Gastrocnemius medialis (tissue), 4 donors: ENCODE data around the gene FAM124B. TPM values are rescaled to one million over a fixed set of nuclear protein-coding genes. Genes with fewer than 3 reads are reported as not detected.

ENCODE experiments used
- ATAC-seq, 2 donors: fragments of 150-250 bp; one replicate each; pipeline ENCODE4 v1.9.1; 2016
- DNase-seq, 2 donors: peaks; one replicate each; pipeline ENCODE4 v3.0.0-alpha.2; 2019
- H3K27ac ChIP-seq, 4 donors: fragments of 200-600 bp; sonication (generic); 1 replicate in 1 of 4; 2 replicates in 3 of 4; pipeline ENCODE4 v1.5.1; 2016 to 2018; ENCODE audit warnings: mild to moderate bottlenecking in 2 of 4, moderate library complexity in 1 of 4
- H3K27me3 ChIP-seq, 3 donors: fragments of 200-600 bp; sonication (generic) in 2 of 3; 1 replicate in 1 of 3; 2 replicates in 2 of 3; pipeline versions ENCODE4 v1.5.1 to v1.6.0; 2016 to 2019; ENCODE audit warnings: mild to moderate bottlenecking in 1 of 3, moderate library complexity in 1 of 3
- H3K36me3 ChIP-seq, 2 donors: fragments of 200-600 bp; sonication (generic) in 1 of 2; one replicate each; pipeline ENCODE4 v1.5.1; 2017 to 2018
- H3K4me1 ChIP-seq, 2 donors: fragments of 200-600 bp; sonication (generic) in 1 of 2; one replicate each; pipeline ENCODE4 v1.5.1; 2016 to 2017; ENCODE audit warnings: mild to moderate bottlenecking in 2 of 2
- H3K4me3 ChIP-seq, 4 donors: fragments of 200-600 bp; sonication (generic) in 3 of 4; 1 replicate in 1 of 4; 2 replicates in 3 of 4; pipeline ENCODE4 v1.5.1; 2016 to 2019; ENCODE audit warnings: mild to moderate bottlenecking in 2 of 4
- H3K9me3 ChIP-seq, 3 donors: fragments of 200-600 bp; sonication (generic) in 2 of 3; 1 replicate in 1 of 3; 2 replicates in 2 of 3; pipeline ENCODE4 v1.5.1; 2016 to 2019
- POLR2A ChIP-seq, 2 donors: fragments of 450-650 bp; IDR thresholded peaks; one replicate each; pipeline ENCODE4 v1.6.1; 2017; ENCODE audit warnings: antibody characterized with exemption in 2 of 2, mild to moderate bottlenecking in 2 of 2, moderate library complexity in 2 of 2
- in situ Hi-C, 4 donors: fragments of 200-750 bp; cut with MboI; loops; one replicate each; pipeline versions ENCODE4 v1.15.0 to v1.8.0; 2017; ENCODE audit warnings: low sequenced_read_pairs in 4 of 4
- intact Hi-C: fragments of 100-400 bp; cut with DNase I; formaldehyde crosslinking; loops from one replicate; pipeline ENCODE4 v1.15.1; 2023; ENCODE audit warnings: low total_unique reads
- total RNA-seq, 4 donors: library from RNA; depleted of rRNA; stranded (reverse); fragments of >200 nt; gene quantifications; one replicate each; pipeline versions ENCODE4 v1.1.0 to v1.2.3, GENCODE V29; 2016
- TF ChIP-seq, protein P1 (sequence below), 5 experiments: fragments of 450-650 bp in 3 of 5; fragments of 200-600 bp in 2 of 5; sonication (generic) in 2 of 5; IDR thresholded peaks in 4 of 5; conservative IDR thresholded peaks in 1 of 5; 1 replicate in 4 of 5; 2 replicates in 1 of 5; pipeline ENCODE4 v1.5.1; 2016 to 2019; ENCODE audit warnings: antibody characterized with exemption in 5 of 5, mild to moderate bottlenecking in 3 of 5, moderate library complexity in 3 of 5

Gene FAM124B
- total RNA-seq, 4 donors from 2014 or later: 1.7 to 2.4 (median 2.1) TPM

DNA sequence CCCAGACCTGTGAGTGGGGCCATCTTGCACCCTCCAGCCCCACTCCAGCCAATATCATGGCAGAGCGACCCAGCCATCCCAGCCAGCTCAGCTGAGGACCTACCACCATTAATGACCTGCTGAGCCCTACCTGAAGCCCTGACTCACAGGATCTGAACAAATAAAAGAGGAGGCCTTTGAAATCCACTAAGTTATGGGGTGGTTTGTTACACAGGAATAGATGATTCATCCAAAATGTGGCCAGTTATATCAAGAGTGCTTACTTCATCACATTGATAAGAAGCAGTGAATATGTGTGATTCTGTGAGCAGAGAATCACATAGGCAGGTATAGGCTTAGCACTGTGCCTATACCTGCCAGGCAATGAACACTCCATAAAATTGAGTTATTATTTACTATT lies 34.7 kb upstream of the FAM124B start:
- H3K9me3 ChIP-seq: no peaks in the 10 kb centered on the region
- no peak overlapping the region for H3K4me3 ChIP-seq
- no peak for ATAC-seq
- intact Hi-C loops: no loop called here
- no peak overlapping the region for H3K27ac ChIP-seq
- H3K36me3 ChIP-seq: no peaks in the 10 kb centered on the region
- in situ Hi-C loops: no loop called here
- no peaks in the 10 kb centered on the region for H3K27me3 ChIP-seq
- H3K4me1 ChIP-seq: no peaks in the 10 kb centered on the region
- TF ChIP-seq POLR2A (IDR thresholded peaks at IDR 0.05): no peak
- TF ChIP-seq, protein P1, sequence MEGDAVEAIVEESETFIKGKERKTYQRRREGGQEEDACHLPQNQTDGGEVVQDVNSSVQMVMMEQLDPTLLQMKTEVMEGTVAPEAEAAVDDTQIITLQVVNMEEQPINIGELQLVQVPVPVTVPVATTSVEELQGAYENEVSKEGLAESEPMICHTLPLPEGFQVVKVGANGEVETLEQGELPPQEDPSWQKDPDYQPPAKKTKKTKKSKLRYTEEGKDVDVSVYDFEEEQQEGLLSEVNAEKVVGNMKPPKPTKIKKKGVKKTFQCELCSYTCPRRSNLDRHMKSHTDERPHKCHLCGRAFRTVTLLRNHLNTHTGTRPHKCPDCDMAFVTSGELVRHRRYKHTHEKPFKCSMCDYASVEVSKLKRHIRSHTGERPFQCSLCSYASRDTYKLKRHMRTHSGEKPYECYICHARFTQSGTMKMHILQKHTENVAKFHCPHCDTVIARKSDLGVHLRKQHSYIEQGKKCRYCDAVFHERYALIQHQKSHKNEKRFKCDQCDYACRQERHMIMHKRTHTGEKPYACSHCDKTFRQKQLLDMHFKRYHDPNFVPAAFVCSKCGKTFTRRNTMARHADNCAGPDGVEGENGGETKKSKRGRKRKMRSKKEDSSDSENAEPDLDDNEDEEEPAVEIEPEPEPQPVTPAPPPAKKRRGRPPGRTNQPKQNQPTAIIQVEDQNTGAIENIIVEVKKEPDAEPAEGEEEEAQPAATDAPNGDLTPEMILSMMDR (IDR thresholded peaks at IDR 0.05 in 4 of 5, conservative IDR thresholded peaks at IDR 0.05 in 1 of 5): no peak
- DNase-seq: no peak

DNA sequence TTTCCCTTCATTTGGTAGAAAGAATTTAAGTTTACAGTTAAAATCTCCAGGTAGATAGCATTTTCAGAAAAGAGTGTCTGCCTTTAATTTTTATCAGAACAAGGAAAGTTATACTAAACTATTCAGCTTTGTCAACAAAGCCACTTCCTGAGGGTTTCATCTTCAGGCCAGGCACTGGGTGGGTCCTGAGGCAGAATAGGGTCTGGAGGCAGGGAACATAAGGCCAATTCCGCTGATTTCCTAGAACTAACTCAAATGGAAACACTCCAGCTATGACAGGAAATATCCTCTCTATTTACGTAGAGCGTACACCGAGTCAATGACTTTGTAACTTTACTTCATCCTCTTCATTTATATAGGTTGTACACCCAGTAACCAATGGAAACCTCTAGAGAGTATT lies 32.7 kb upstream of the FAM124B start:
- in situ Hi-C loops: no loop called here
- Histone ChIP-seq H3K27me3 (no peaks in the 10 kb centered on the region), H3K36me3 (no peaks in the 10 kb centered on the region), H3K9me3 (no peaks in the 10 kb centered on the region), H3K4me3 (no peak overlapping the region), H3K4me1 (no peaks in the 10 kb centered on the region), H3K27ac (no peak overlapping the region)
- ATAC-seq (no peak), DNase-seq (no peak)
- no peak for TF ChIP-seq POLR2A (IDR thresholded peaks at IDR 0.05)
- TF ChIP-seq, protein P1 (IDR thresholded peaks at IDR 0.05 in 4 of 5, conservative IDR thresholded peaks at IDR 0.05 in 1 of 5): no peak
- intact Hi-C loops: no loop called here

DNA sequence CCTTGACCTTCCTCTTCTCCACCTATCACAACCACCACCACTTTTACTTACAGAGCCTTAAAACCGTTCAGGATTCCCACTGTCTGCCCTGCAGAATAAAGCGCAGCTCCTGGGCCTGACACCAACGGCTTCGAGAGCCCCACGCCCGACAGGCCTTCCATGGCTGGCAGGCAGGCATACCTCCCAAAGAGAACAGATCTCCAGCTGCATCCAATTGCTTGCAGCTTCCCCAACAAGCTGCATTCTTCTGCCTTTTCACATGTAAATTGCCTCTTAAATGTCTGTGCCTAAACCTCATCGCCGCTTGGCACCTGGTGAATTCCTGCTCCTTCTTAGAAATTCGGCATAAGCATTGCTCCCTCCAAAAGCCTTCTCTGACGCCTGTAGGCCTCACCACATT lies 31.5 kb upstream of the FAM124B start:
- H3K4me1 ChIP-seq: no peaks in the 10 kb centered on the region
- H3K4me3 ChIP-seq: no peak overlapping the region
- in situ Hi-C loops: no loop called here
- H3K36me3 ChIP-seq: no peaks in the 10 kb centered on the region
- DNase-seq (no peak), ATAC-seq (no peak)
- no peaks in the 10 kb centered on the region for H3K9me3 ChIP-seq
- H3K27ac ChIP-seq: no peak overlapping the region
- TF ChIP-seq POLR2A (IDR thresholded peaks at IDR 0.05): no peak
- TF ChIP-seq, protein P1 (IDR thresholded peaks at IDR 0.05 in 4 of 5, conservative IDR thresholded peaks at IDR 0.05 in 1 of 5): no peak
- H3K27me3 ChIP-seq: no peaks in the 10 kb centered on the region
- intact Hi-C loops: no loop called here

DNA sequence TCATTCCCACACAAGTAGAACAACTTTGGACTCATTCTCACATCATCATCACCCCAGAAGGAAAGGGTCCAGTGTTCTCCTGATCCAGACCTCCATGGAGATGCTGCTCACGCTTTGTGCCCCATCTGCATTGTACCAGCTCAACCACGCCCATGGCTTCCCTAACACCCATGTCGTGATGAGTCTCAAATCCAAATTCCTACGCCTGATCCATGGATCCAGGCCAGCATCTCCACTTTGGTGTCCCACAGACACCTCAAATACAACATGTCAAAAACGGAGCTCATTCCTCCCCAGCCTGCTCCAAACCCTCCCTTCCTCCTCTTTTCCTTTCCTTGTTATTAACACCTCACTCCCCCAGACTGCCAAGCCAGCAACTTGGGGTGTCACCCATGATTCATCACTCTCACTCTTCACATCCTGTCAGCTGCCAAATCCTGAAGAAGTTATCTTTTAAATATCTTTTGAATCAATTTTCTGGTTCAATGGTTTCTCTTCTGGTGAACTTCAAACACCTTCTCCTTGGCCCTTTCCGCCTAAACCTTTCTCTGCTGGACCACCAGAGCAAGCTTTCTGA lies 30.2 kb upstream of the FAM124B start:
- no peak for TF ChIP-seq POLR2A (IDR thresholded peaks at IDR 0.05)
- TF ChIP-seq, protein P1 (IDR thresholded peaks at IDR 0.05 in 4 of 5, conservative IDR thresholded peaks at IDR 0.05 in 1 of 5): no peak
- no peaks in the 10 kb centered on the region for H3K4me1 ChIP-seq

DNA sequence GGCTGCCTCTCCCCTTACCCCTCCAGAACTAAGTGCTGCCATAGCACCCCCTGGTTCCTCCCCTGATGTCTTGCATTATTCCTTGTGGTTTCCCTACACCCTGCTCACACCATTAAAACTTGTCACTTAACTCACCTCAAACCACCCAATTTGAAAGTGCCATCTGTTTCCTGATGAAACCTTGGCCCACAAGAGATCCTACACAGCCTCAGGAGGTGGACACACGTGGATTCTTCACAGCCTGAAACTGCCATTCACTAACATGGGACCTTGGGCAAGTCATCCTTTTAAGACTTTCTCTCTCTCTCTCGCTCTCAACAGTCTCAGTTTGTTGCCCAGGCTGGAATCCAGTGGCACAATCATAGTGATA lies 27.5 kb upstream of the FAM124B start:
- no peak overlapping the region for H3K4me3 ChIP-seq
- no peak overlapping the region for H3K27ac ChIP-seq
- intact Hi-C loops: no loop called here
- DNase-seq (no peak), ATAC-seq (no peak)
- no peaks in the 10 kb centered on the region for H3K36me3 ChIP-seq
- H3K27me3 ChIP-seq: no peaks in the 10 kb centered on the region
- no peaks in the 10 kb centered on the region for H3K4me1 ChIP-seq
- H3K9me3 ChIP-seq: no peaks in the 10 kb centered on the region
- in situ Hi-C loops: no loop called here
- no peak for TF ChIP-seq POLR2A (IDR thresholded peaks at IDR 0.05)
- TF ChIP-seq, protein P1 (IDR thresholded peaks at IDR 0.05 in 4 of 5, conservative IDR thresholded peaks at IDR 0.05 in 1 of 5): no peak

More for the DNA sequence above, 30.2 kb upstream of the FAM124B start:
- no peak for ATAC-seq
- in situ Hi-C loops: no loop called here
- H3K4me3 ChIP-seq: no peak overlapping the region
- H3K27ac ChIP-seq: no peak overlapping the region
- H3K27me3 ChIP-seq: no peaks in the 10 kb centered on the region
- no peaks in the 10 kb centered on the region for H3K9me3 ChIP-seq
- intact Hi-C loops: no loop called here
- no peaks in the 10 kb centered on the region for H3K36me3 ChIP-seq
- no peak for DNase-seq
